ENCODE results near the gene ANKDD1B.

GRCh38 chr5:75568202-75568601 is 43.1 kb upstream of the ANKDD1B start:
- TF ChIP-seq CTCF (IDR thresholded peaks at IDR 0.05) (no peak), POLR2AphosphoS5 (IDR thresholded peaks at IDR 0.05) (no peak)

Data from prostate gland (tissue), 2 donors.